Osteoblast (primary cell): ENCODE measurements around the gene PCGF1. TPM values are rescaled to one million over a fixed set of nuclear protein-coding genes. Genes with fewer than 3 reads are reported as not detected.
"Not testable (repeated sequence)": the region's sequence is repeated elsewhere in the genome, so short reads cannot be mapped to it uniquely, and the experiment has no call there.

Experiments used
- DNase-seq: peaks from one replicate; pipeline ENCODE4 v3.0.0; 2011; ENCODE audit warnings: low spot score, mixed read lengths; ENCODE audit not compliant: insufficient read length; ENCODE audit errors: missing footprints
- H2AFZ ChIP-seq: 2 replicates; pipeline ENCODE4 v1.6.0; 2011; ENCODE audit warnings: mild to moderate bottlenecking, low read length
- H3K27ac ChIP-seq: 2 replicates; pipeline ENCODE4 v1.5.1; 2011; ENCODE audit warnings: mild to moderate bottlenecking, low read depth, low read length, moderate library complexity
- H3K27me3 ChIP-seq: 2 replicates; pipeline ENCODE4 v1.6.0; 2012; ENCODE audit warnings: mild to moderate bottlenecking, control low read depth, inconsistent platforms, low read length, moderate library complexity; ENCODE audit not compliant: insufficient read depth
- H3K36me3 ChIP-seq: 2 replicates; pipeline ENCODE4 v1.5.1; 2011; ENCODE audit warnings: mild to moderate bottlenecking, low read length, control low read depth, moderate library complexity; ENCODE audit not compliant: insufficient read depth
- H3K4me1 ChIP-seq: 2 replicates; pipeline ENCODE4 v1.5.1; 2011; ENCODE audit warnings: mild to moderate bottlenecking, low read length, control low read depth, moderate library complexity; ENCODE audit not compliant: insufficient read depth
- H3K4me2 ChIP-seq: 2 replicates; pipeline ENCODE4 v1.6.0; 2011; ENCODE audit warnings: mild to moderate bottlenecking, low read length; ENCODE audit not compliant: insufficient read depth
- H3K4me3 ChIP-seq: fragments of 200-600 bp; sonication (generic); 3 replicates; pipeline ENCODE4 v1.5.1; 2012; ENCODE audit warnings: mild to moderate bottlenecking, low read length, inconsistent platforms; ENCODE audit not compliant: insufficient read depth
- H3K79me2 ChIP-seq: 2 replicates; pipeline ENCODE4 v1.6.0; 2012; ENCODE audit warnings: mild to moderate bottlenecking, low read length, control low read depth, inconsistent platforms; ENCODE audit not compliant: insufficient read depth
- H3K9me3 ChIP-seq: 2 replicates; pipeline ENCODE4 v1.5.1; 2011; ENCODE audit warnings: low read depth, low read length, control low read depth
- H4K20me1 ChIP-seq: 2 replicates; pipeline ENCODE4 v1.6.0; 2012; ENCODE audit warnings: mild to moderate bottlenecking, low read length, control low read depth; ENCODE audit not compliant: insufficient read depth
- total RNA-seq: library from RNA; depleted of rRNA; stranded (reverse); fragments of >200 nt; gene quantifications from 2 replicates; pipeline ENCODE4 v1.2.3, GENCODE V29; 2012
- TF ChIP-seq, protein P1 (sequence below): IDR thresholded peaks from 2 replicates; pipeline ENCODE4 v1.5.1; 2011; ENCODE audit warnings: mild to moderate bottlenecking, low read depth, low read length, moderate library complexity; ENCODE audit errors: extremely low read depth

PCGF1 gene
- total RNA-seq, 1 donor, result 22.4 TPM

DNA sequence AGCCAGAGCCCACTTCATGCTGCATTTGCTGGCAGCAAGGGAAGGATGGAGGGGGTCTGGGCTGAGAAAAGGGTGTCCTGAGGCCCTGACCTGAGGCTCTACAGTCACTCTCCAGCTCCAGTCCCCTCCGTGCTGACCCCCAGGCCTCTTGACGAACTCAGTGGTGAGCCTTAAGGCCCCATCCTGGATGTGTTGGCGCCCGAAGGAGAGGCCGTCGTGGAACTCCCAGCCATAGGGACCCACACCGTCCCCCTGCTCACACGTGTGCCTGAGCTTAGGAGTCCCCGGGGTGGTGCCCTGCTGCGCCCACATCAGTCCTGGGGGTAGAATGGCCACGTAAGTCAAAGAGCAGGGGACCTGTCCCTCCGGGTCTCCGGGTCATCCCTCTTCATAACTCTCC is 43.1 kb downstream of the PCGF1 start:
- TF ChIP-seq, protein P1, sequence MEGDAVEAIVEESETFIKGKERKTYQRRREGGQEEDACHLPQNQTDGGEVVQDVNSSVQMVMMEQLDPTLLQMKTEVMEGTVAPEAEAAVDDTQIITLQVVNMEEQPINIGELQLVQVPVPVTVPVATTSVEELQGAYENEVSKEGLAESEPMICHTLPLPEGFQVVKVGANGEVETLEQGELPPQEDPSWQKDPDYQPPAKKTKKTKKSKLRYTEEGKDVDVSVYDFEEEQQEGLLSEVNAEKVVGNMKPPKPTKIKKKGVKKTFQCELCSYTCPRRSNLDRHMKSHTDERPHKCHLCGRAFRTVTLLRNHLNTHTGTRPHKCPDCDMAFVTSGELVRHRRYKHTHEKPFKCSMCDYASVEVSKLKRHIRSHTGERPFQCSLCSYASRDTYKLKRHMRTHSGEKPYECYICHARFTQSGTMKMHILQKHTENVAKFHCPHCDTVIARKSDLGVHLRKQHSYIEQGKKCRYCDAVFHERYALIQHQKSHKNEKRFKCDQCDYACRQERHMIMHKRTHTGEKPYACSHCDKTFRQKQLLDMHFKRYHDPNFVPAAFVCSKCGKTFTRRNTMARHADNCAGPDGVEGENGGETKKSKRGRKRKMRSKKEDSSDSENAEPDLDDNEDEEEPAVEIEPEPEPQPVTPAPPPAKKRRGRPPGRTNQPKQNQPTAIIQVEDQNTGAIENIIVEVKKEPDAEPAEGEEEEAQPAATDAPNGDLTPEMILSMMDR, result no peak
- Histone ChIP-seq H3K36me3 (peaks cover 27% of the 10 kb centered on the region), H2AFZ (peak overlapping the region; percentile 59), H3K79me2 (peaks cover 35% of the 10 kb centered on the region), H4K20me1 (peaks cover 5% of the 10 kb centered on the region), H3K27ac (peak overlapping the region; percentile 82), H3K4me1 (peaks cover 15% of the 10 kb centered on the region), H3K27me3 (no peaks in the 10 kb centered on the region), H3K4me2 (peak overlapping the region; percentile 98), H3K9me3 (no peaks in the 10 kb centered on the region), H3K4me3 (peak overlapping the region; percentile 94)
- peak; percentile 70 for DNase-seq

DNA sequence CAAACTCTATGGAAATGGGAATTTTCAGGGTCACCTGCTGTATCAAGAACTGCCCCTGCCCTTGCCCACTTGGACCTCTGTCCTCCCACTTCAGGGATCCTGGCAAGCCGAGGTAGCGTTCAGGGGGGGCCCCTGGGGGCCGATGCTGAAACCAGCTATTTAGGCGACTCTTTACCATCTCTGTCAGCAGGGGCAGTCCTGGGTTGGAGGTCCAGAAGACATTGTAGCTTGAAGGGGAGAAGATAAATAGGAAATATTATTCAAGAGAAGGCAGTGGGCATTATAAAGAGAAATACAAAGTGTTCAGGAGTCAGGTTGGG is 44.7 kb downstream of the PCGF1 start:
- Histone ChIP-seq H3K27ac (no peak overlapping the region), H3K4me2 (no peak overlapping the region), H4K20me1 (peaks cover 5% of the 10 kb centered on the region), H2AFZ (no peak overlapping the region), H3K79me2 (peaks cover 43% of the 10 kb centered on the region), H3K27me3 (no peaks in the 10 kb centered on the region), H3K4me3 (no peak overlapping the region), H3K9me3 (no peaks in the 10 kb centered on the region), H3K4me1 (peaks cover 17% of the 10 kb centered on the region), H3K36me3 (peaks cover 27% of the 10 kb centered on the region)
- DNase-seq, result no peak
- TF ChIP-seq, protein P1, result no peak

DNA sequence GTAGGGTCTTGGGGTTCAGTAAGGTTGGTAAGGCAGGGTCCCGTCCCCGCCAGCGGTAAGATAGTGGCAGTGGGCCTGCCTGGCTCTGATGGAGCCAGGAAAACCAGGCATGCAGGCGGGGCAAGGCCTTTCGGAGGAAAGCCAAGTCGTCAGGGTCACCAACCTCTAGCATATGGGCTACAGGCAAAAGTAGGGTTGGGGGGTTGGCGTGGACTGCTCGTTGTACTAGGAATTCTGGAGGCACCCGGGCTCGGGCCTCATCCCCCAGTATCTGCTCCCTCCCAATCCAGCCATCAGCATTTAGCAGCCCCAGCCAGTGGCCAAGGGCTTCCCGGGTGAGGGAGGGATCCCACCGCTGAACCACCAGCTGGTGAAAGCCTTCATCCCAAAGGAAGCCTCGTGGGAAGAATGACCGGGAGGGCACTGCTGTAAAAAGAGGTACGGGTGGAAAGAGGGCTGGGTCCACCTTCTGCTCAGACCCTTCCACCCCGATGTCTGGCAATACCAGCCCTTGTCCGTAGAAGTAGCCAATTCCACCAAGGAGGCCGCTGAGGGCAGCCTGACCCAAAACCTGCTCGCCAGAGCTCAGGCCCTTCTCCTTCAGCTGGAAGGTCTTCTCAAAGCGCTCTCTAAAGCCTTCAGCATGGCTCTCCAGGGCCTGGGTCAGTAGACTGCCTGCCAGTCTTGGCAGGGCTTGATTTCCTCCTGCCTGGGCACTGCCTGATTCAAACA is 45.3 kb downstream of the PCGF1 start:
- Histone ChIP-seq H3K27me3 (no peaks in the 10 kb centered on the region), H3K36me3 (peaks cover 27% of the 10 kb centered on the region), H4K20me1 (peaks cover 5% of the 10 kb centered on the region), H3K4me3 (no peak overlapping the region), H3K4me2 (no peak overlapping the region), H2AFZ (no peak overlapping the region), H3K9me3 (no peaks in the 10 kb centered on the region), H3K79me2 (peaks cover 43% of the 10 kb centered on the region), H3K27ac (no peak overlapping the region), H3K4me1 (peaks cover 17% of the 10 kb centered on the region)
- TF ChIP-seq, protein P1, result no peak
- DNase-seq, result no peak

DNA sequence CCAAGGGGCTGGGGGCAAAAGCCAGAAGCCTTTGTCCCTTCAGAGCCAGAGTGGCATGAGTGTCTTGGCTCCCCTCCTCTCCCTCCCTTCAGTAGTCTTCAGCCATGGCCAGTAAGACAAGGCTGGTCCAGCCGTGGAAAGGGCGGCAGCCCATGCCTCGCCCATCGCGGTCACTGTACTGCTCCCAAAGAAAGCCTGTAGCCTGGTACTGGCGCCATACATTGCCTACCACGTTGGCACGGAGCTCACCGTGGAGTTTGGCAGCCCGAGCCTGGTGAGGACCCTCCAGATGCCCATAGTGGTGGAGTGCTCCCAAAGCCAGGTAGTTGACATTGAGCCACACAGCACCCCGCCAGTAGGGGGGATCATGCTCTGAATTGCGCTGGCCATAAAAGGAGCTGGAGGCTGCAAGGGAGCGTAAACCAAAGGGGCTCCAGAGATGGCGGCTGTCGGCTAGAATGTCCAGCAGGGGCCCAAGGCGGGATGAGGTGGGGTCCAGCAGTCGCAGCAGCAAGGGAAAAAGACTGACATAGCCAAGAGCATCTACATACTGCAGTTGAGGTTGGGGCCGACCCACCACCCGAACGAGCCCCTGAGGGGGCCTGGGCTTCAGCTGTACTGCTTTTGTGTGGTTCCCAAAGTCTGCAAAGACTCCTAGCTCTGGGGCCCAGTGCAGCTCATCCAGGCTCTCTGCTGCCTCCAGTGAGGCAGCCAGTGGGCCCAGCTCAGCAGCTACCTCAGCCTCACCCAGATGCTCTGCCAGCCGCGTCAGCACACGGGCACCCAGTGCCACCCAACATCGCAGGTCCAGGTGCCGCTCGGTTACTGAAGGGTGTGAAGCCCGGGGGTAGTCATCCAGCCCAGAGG is 46.1 kb downstream of the PCGF1 start:
- Histone ChIP-seq H2AFZ (no peak overlapping the region), H3K27ac (no peak overlapping the region), H3K4me1 (peaks cover 24% of the 10 kb centered on the region), H3K79me2 (peaks cover 46% of the 10 kb centered on the region), H3K4me3 (no peak overlapping the region), H3K36me3 (peaks cover 27% of the 10 kb centered on the region), H4K20me1 (peaks cover 5% of the 10 kb centered on the region), H3K9me3 (no peaks in the 10 kb centered on the region), H3K4me2 (no peak overlapping the region), H3K27me3 (no peaks in the 10 kb centered on the region)
- TF ChIP-seq, protein P1, result peak; percentile 16
- DNase-seq, result peak; percentile 47

DNA sequence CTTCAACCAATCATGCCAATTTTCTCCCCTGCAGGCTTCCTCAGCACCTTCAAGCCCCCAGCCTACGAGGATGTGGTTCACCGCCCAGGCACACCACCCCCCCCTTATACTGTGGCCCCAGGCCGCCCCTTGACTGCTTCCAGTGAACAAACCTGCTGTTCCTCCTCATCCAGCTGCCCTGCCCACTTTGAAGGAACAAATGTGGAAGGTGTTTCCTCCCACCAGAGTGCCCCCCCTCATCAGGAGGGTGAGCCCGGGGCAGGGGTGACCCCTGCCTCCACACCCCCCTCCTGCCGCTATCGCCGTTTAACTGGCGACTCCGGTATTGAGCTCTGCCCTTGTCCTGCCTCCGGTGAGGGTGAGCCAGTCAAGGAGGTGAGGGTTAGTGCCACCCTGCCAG is 47.3 kb downstream of the PCGF1 start:
- Histone ChIP-seq H3K4me1 (peaks cover 35% of the 10 kb centered on the region), H3K79me2 (peaks cover 49% of the 10 kb centered on the region), H3K36me3 (peaks cover 27% of the 10 kb centered on the region)
- not testable (repeated sequence) for DNase-seq, H4K20me1 ChIP-seq, H3K27me3 ChIP-seq, H3K4me3 ChIP-seq, H3K4me2 ChIP-seq, H3K9me3 ChIP-seq, H3K27ac ChIP-seq, H2AFZ ChIP-seq
